Prostate gland (tissue), 1 donor: ENCODE results near the gene C1orf105.

Experiments
- POLR2A ChIP-seq: fragments of 450-650 bp; IDR thresholded peaks from one replicate; pipeline ENCODE4 v1.6.1; 2016; ENCODE audit warnings: antibody characterized with exemption, mild to moderate bottlenecking
- POLR2AphosphoS5 ChIP-seq: sonication (generic); formaldehyde crosslinking; IDR thresholded peaks from one replicate; pipeline ENCODE4 v1.6.1; 2017; ENCODE audit warnings: antibody characterized with exemption

GRCh38 chr1:172402878-172403569 lies 17.5 kb upstream of the C1orf105 start:
- TF ChIP-seq POLR2A: no peak
- TF ChIP-seq POLR2AphosphoS5: no peak
